Panc1 (cell line): Measurements from ENCODE around the gene NLRC4. TPM values are rescaled to one million over a fixed set of nuclear protein-coding genes. Genes with fewer than 3 reads are reported as not detected.
A peak's percentile ranks its signal among the peaks of the same experiment; 100 is the strongest.

Experiments
- ATAC-seq: fragments of 200-7000 bp; cut with Tn5 transposase; 2 replicates; pipeline ENCODE4 v1.9.1; 2020; ENCODE audit warnings: mild to moderate bottlenecking, moderate library complexity
- BruUV-seq: library from RNA; stranded (reverse); fragments of 400-500 nt; replicated peaks from 2 replicates; lab custom pipeline; 2021; lab: Mats Ljungman, UMichigan
- CTCF ChIA-PET: fragments of 300-600 bp; sonication (Branson Sonifier 250); formaldehyde crosslinking; loops from one replicate; lab custom pipeline; 2022; ENCODE audit warnings: antibody characterized with exemption; lab: Charles Lee
- POLR2A ChIA-PET: fragments of 300-600 bp; sonication (Branson Sonifier 250); formaldehyde crosslinking; loops from one replicate; lab custom pipeline; 2022; ENCODE audit warnings: antibody characterized with exemption; lab: Charles Lee
- DNase-seq: peaks from one replicate; pipeline ENCODE4 v3.0.0-alpha.2; 2010; ENCODE audit warnings: low read depth, low spot score
- H3K27ac ChIP-seq: 2 replicates; pipeline ENCODE4 v1.5.1; 2011; ENCODE audit warnings: mild to moderate bottlenecking, low read length, inconsistent platforms
- H3K27me3 ChIP-seq: fragments of 200-500 bp; sonication (Bioruptor generic); 2 replicates; pipeline ENCODE4 v1.6.0; 2014; ENCODE audit warnings: low read length, inconsistent platforms; ENCODE audit not compliant: control insufficient read depth, insufficient read depth
- H3K36me3 ChIP-seq: fragments of 200-500 bp; sonication (Bioruptor generic); 2 replicates; pipeline ENCODE4 v1.5.1; 2014; ENCODE audit warnings: inconsistent platforms, mild to moderate bottlenecking, low read length, moderate library complexity; ENCODE audit not compliant: control insufficient read depth, insufficient read depth
- H3K4me1 ChIP-seq: 2 replicates; pipeline ENCODE4 v1.5.1; 2011; ENCODE audit warnings: inconsistent platforms, mild to moderate bottlenecking, low read length, moderate library complexity; ENCODE audit not compliant: control insufficient read depth, insufficient read depth
- H3K4me3 ChIP-seq, 2 experiments: 2 replicates each; pipeline ENCODE4 v1.5.1; 2011 to 2012; ENCODE audit warnings: low read depth in 2 of 2, low read length in 2 of 2, mild to moderate bottlenecking in 2 of 2, inconsistent platforms in 1 of 2, moderate library complexity in 1 of 2
- H3K9me3 ChIP-seq: fragments of 200-500 bp; sonication (Bioruptor generic); 2 replicates; pipeline ENCODE4 v1.5.1; 2014; ENCODE audit warnings: low read depth, mild to moderate bottlenecking, inconsistent platforms, low read length, moderate library complexity; ENCODE audit not compliant: control insufficient read depth, insufficient read depth
- CTCF ChIP-seq: fragments of 450-650 bp; IDR thresholded peaks from 2 replicates; pipeline ENCODE4 v1.5.1; 2017; ENCODE audit warnings: mild to moderate bottlenecking
- POLR2AphosphoS5 ChIP-seq: IDR thresholded peaks from 2 replicates; pipeline ENCODE4 v1.6.1; 2012; ENCODE audit warnings: mild to moderate bottlenecking, low read depth, low read length, moderate library complexity
- REST ChIP-seq, 2 experiments: IDR thresholded peaks; 2 replicates each; pipeline ENCODE4 v1.6.1; 2011 to 2012; ENCODE audit warnings: low read depth in 2 of 2, control low read depth in 1 of 2, low read length in 1 of 2, mild to moderate bottlenecking in 1 of 2, moderate library complexity in 1 of 2; ENCODE audit not compliant: insufficient read depth in 1 of 2
- SIN3A ChIP-seq: IDR thresholded peaks from 2 replicates; pipeline ENCODE4 v1.6.1; 2012; ENCODE audit warnings: low read depth, mild to moderate bottlenecking, low read length, moderate library complexity, borderline replicate concordance; ENCODE audit not compliant: insufficient read depth
- TCF7L2 ChIP-seq: IDR thresholded peaks from 2 replicates; pipeline ENCODE4 v1.6.1; 2011; ENCODE audit warnings: mild to moderate bottlenecking, low read depth, low read length, inconsistent platforms
- in situ Hi-C: cut with HindIII; loops from 2 replicates; pipeline ENCODE4 v1.10.0; 2016; ENCODE audit warnings: low sequenced_read_pairs, low pct_unique_long_range_greater_than_20kb
- intact Hi-C: fragments of 100-400 bp; cut with micrococcal nuclease; formaldehyde crosslinking; loops from one replicate; pipeline ENCODE4 v1.10.0; 2022; ENCODE audit not compliant: unreplicated experiment
- total RNA-seq: library from RNA; stranded (reverse); gene quantifications from one replicate; pipeline ENCODE4 v1.2.1, GENCODE V29; 2021; ENCODE audit not compliant: unreplicated experiment

Gene NLRC4
- total RNA-seq, 1 experiment from 2014 or later, result not detected

- intact Hi-C loops, result no loop called here
- CTCF ChIA-PET, result no interaction called here
- Histone ChIP-seq H3K4me3 (no peak overlapping the region), H3K9me3 (peaks cover 8% of the 10 kb centered on the region; the same call in 1 of the 2 replicates), H3K36me3 (no peaks in the 10 kb centered on the region), H3K27me3 (no peaks in the 10 kb centered on the region), H3K4me1 (no peaks in the 10 kb centered on the region), H3K27ac (no peak overlapping the region)
- POLR2A ChIA-PET, result no interaction called here
- TF ChIP-seq CTCF (no peak), TCF7L2 (no peak), REST (IDR thresholded peaks at IDR 0.05; ENCODE audit: insufficient read depth in 1 of 2, low read depth in 2 of 2, low read length in 1 of 2) (no peak), SIN3A (no peak), POLR2AphosphoS5 (no peak)
- in situ Hi-C loops, result no loop called here
- DNase-seq (no peak), ATAC-seq (no peak)
- no TSS peak for BruUV-seq
These were observed 29.4 kb downstream of the NLRC4 start for GRCh38 chr2:32235315-32235714.

- BruUV-seq, result no TSS peak
- no peak overlapping the region for H3K27ac ChIP-seq
- DNase-seq (no peak), ATAC-seq (no peak)
- peaks cover 8% of the 10 kb centered on the region; the same call in 1 of the 2 replicates for H3K9me3 ChIP-seq
- no peak for TF ChIP-seq POLR2AphosphoS5
- POLR2A ChIA-PET, result no interaction called here
- CTCF ChIA-PET, result no interaction called here
- intact Hi-C loops (no loop called here), in situ Hi-C loops (no loop called here)
- no peaks in the 10 kb centered on the region for H3K36me3 ChIP-seq
- no peaks in the 10 kb centered on the region for H3K27me3 ChIP-seq
- no peak overlapping the region for H3K4me3 ChIP-seq
- no peaks in the 10 kb centered on the region; the same call in 1 of the 2 replicates for H3K4me1 ChIP-seq
These were observed 32.7 kb downstream of the NLRC4 start for GRCh38 chr2:32231959-32232358.

DNA sequence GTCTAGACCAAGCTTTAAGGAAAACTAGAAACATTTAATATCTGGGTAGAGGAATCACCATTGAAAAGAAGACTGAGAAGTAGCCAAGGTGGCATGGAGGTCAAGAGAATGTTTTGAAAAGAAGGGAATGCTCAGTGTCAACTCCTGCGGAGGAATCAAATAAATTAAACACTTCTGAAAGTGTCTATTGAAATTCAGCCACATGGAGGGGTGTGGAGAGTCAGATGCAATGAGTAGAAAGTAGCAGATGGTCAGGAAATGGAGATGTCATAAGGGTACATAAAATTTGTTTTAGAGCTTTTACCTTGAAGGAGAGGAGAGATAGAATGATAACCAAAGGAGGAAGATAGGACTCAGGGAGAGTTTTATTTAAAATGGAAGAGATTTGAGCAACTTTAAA lies 35.1 kb downstream of the NLRC4 start:
- CTCF ChIA-PET, result no interaction called here
- H3K27me3 ChIP-seq, result no peaks in the 10 kb centered on the region
- no peak for TF ChIP-seq SIN3A
- TF ChIP-seq REST (IDR thresholded peaks at IDR 0.05; ENCODE audit: insufficient read depth in 1 of 2, low read depth in 2 of 2, low read length in 1 of 2), result no peak
- TF ChIP-seq CTCF, result no peak
- TF ChIP-seq POLR2AphosphoS5, result no peak
- TF ChIP-seq TCF7L2, result no peak
- in situ Hi-C loops, result no loop called here
- H3K36me3 ChIP-seq, result no peaks in the 10 kb centered on the region; the same call in 1 of the 2 replicates
- no peak overlapping the region for H3K27ac ChIP-seq
- no peaks in the 10 kb centered on the region; the same call in 1 of the 2 replicates for H3K4me1 ChIP-seq
- ATAC-seq (0 out of 2 replicates have a peak, but pooled peaks have one; percentile 15), DNase-seq (no peak)
- H3K4me3 ChIP-seq, result no peak overlapping the region
- intact Hi-C loops, result no loop called here
- no TSS peak for BruUV-seq
- POLR2A ChIA-PET, result interaction anchor here (0.6 kb wide), 1 partner anchor 31 kb away, joined by 15 read pairs; no protein-coding TSS in a partner anchor
- H3K9me3 ChIP-seq, result no peaks in the 10 kb centered on the region
